ENCODE measurements around the gene RAD23A. TPM values are rescaled to one million over a fixed set of nuclear protein-coding genes. Genes with fewer than 3 reads are reported as not detected.

RAD23A gene
- total RNA-seq, 2 donors from 2014 or later = 53.7 to 94.6 TPM

DNA sequence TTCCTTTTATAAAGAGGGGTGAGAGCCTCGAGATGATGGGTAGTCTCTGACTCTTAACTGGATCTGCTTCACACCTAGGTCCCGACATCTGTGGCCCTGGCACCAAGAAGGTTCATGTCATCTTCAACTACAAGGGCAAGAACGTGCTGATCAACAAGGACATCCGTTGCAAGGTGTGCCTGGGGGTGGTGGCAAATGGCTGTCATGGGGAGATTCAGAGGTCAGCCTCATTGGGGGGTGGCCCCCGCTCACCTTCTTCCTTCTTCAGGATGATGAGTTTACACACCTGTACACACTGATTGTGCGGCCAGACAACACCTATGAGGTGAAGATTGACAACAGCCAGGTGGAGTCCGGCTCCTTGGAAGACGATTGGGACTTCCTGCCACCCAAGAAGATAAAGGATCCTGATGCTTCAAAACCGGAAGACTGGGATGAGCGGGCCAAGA lies 5.7 kb upstream of the RAD23A start:
- H3K27ac ChIP-seq = peak overlapping the region in 3 of 4 donors; percentile 85 to 95 (median 92)
- H3K4me3 ChIP-seq = no peak overlapping the region
- no peaks in the 10 kb centered on the region for H3K9me3 ChIP-seq
- intact Hi-C loops (cut with DNase I) = no loop called here
- no peaks in the 10 kb centered on the region for H3K27me3 ChIP-seq
- DNase-seq = no peak
- peaks cover 63% of the 10 kb centered on the region for H3K4me1 ChIP-seq
- no peak for ATAC-seq
- WGBS, 2 donors = 21 to 31% methylated on average over 3 to 10 of the region's 10 CpGs
- H3K36me3 ChIP-seq (replicated peaks in 1 of 2; ENCODE audit: insufficient read depth in 1 of 2, low read depth in 2 of 2) = peaks cover 8 to 12% of the 10 kb centered on the region in 2 donors
- TF ChIP-seq, protein P1, sequence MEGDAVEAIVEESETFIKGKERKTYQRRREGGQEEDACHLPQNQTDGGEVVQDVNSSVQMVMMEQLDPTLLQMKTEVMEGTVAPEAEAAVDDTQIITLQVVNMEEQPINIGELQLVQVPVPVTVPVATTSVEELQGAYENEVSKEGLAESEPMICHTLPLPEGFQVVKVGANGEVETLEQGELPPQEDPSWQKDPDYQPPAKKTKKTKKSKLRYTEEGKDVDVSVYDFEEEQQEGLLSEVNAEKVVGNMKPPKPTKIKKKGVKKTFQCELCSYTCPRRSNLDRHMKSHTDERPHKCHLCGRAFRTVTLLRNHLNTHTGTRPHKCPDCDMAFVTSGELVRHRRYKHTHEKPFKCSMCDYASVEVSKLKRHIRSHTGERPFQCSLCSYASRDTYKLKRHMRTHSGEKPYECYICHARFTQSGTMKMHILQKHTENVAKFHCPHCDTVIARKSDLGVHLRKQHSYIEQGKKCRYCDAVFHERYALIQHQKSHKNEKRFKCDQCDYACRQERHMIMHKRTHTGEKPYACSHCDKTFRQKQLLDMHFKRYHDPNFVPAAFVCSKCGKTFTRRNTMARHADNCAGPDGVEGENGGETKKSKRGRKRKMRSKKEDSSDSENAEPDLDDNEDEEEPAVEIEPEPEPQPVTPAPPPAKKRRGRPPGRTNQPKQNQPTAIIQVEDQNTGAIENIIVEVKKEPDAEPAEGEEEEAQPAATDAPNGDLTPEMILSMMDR (IDR thresholded peaks at IDR 0.05) = no peak
- no peak for TF ChIP-seq POLR2A (IDR thresholded peaks at IDR 0.05)

- H3K4me3 ChIP-seq = no peak overlapping the region
- no peak for TF ChIP-seq POLR2A (IDR thresholded peaks at IDR 0.05)
- TF ChIP-seq, protein P1 (IDR thresholded peaks at IDR 0.05) = no peak
- H3K27ac ChIP-seq = peak overlapping the region in 3 of 4 donors; percentile 20 to 56 (median 33)
- intact Hi-C loops (cut with DNase I) = no loop called here
- H3K36me3 ChIP-seq (replicated peaks in 1 of 2; ENCODE audit: insufficient read depth in 1 of 2, low read depth in 2 of 2) = peaks cover 8 to 12% of the 10 kb centered on the region in 2 donors
- H3K4me1 ChIP-seq = peaks cover 63% of the 10 kb centered on the region
- ATAC-seq (no peak), DNase-seq (no peak)
- no peaks in the 10 kb centered on the region for H3K9me3 ChIP-seq
- WGBS, 2 donors = 20 to 35% methylated on average over 2 of the region's 2 CpGs
- H3K27me3 ChIP-seq = no peaks in the 10 kb centered on the region
These were observed 4.8 kb upstream of the RAD23A start for GRCh38 chr19:12940897-12941296.

- TF ChIP-seq POLR2A (IDR thresholded peaks at IDR 0.05) = no peak
- TF ChIP-seq, protein P1 (IDR thresholded peaks at IDR 0.05) = no peak
- peaks cover 74% of the 10 kb centered on the region for H3K4me1 ChIP-seq
- intact Hi-C loops (cut with DNase I) = no loop called here
- DNase-seq = no peak
- H3K4me3 ChIP-seq = no peak overlapping the region
- H3K27me3 ChIP-seq = no peaks in the 10 kb centered on the region
- peaks cover 10 to 18% of the 10 kb centered on the region in 2 donors for H3K36me3 ChIP-seq (replicated peaks in 1 of 2; ENCODE audit: insufficient read depth in 1 of 2, low read depth in 2 of 2)
- WGBS, 2 donors = 55 to 75% methylated on average over 18 of the region's 18 CpGs
- peak overlapping the region in 2 of 4 donors; percentile 4 to 24 for H3K27ac ChIP-seq
- no peak for ATAC-seq
- no peaks in the 10 kb centered on the region for H3K9me3 ChIP-seq
These were observed 2.1 kb upstream of the RAD23A start for GRCh38 chr19:12943437-12944044.

- Histone ChIP-seq H3K4me3 (no peak overlapping the region), H3K27ac (peak overlapping the region in 3 of 4 donors; percentile 86 to 95 (median 88)), H3K36me3 (replicated peaks in 1 of 2; ENCODE audit: insufficient read depth in 1 of 2, low read depth in 2 of 2) (peaks cover 16 to 25% of the 10 kb centered on the region in 2 donors), H3K9me3 (no peaks in the 10 kb centered on the region), H3K4me1 (peaks cover 74% of the 10 kb centered on the region), H3K27me3 (no peaks in the 10 kb centered on the region)
- no peak for TF ChIP-seq POLR2A (IDR thresholded peaks at IDR 0.05)
- TF ChIP-seq, protein P1 (IDR thresholded peaks at IDR 0.05) = no peak
- WGBS, 2 donors = 43 to 55% methylated on average over 2 of the region's 2 CpGs
- no peak for DNase-seq
- intact Hi-C loops (cut with DNase I) = no loop called here
- ATAC-seq = no peak
These were observed 1.5 kb upstream of the RAD23A start for GRCh38 chr19:12944104-12944674.

All from body of pancreas (tissue), 4 donors.